Measurements from ENCODE around the gene SLX9.
"Not testable (repeated sequence)": the region's sequence is repeated elsewhere in the genome, so short reads cannot be mapped to it uniquely, and the experiment has no call there.

SLX9 gene

GRCh38 chr21:44916965-44917364 is 22.9 kb upstream of the SLX9 start:
- DNase-seq (ENCODE audit: low read depth in 2 of 2), result no peak

- DNase-seq (ENCODE audit: low read depth in 2 of 2), result no peak
Observed at GRCh38 chr21:44917446-44918106, 22.3 kb upstream of the SLX9 start.

DNA sequence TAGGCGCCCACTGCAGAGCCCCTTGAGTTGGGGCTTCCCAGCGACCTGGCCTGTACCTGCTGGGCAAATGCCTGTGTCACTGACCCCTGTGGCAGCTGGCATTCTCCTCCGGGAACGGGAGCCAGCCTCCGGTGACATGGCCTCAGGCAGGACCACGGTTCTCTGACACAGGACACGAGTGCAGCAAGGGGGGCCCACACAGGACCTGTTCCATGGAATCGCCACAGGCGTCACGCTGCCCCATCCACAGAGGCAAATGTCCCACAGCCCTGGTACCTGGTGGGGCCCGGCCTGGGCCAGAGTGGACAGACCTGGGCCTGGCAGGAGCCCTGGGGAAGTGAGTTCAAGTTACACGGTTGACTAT is 21.7 kb upstream of the SLX9 start:
- DNase-seq (ENCODE audit: low read depth in 2 of 2), result no peak

DNA sequence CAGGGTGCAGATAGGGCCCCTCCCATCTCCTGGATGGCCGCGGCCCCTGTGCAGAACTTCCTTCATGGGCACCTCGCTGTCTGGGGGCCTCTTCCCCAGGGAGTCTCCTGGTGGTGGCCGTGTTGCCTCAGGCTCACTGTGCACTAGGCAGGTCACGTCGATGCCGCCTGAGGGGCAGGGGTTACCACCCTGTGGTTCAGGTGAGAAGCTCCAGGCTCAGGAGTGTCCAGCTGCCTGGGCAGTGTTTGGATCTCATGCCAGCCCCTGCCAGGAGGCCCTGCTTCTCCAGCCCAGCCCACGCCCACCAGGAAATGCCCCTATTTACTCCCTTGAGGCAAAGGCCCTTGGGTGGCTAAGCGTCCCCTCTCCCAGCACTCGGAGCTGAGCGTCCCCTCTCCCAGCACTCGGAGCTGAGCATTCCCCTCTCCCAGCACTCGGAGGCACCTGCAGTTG is 21.2 kb upstream of the SLX9 start:
- no peak for DNase-seq (ENCODE audit: low read depth in 2 of 2)

GRCh38 chr21:44919111-44919912 is 20.5 kb upstream of the SLX9 start:
- no peak for DNase-seq (ENCODE audit: low read depth in 2 of 2)

GRCh38 chr21:44919913-44920693 is 19.7 kb upstream of the SLX9 start:
- DNase-seq (ENCODE audit: low read depth in 2 of 2), result no peak

- peak in 1 of 2 donors; percentile 64 for DNase-seq (ENCODE audit: low read depth in 2 of 2)
Observed at GRCh38 chr21:44920694-44921604, 18.9 kb upstream of the SLX9 start, which contains the start of gene ITGB2. ITGB2 (minus strand) TSS chr21:44920899; CDS start chr21:44910782, 10,117 bp downstream.

GRCh38 chr21:44921928-44922327 is 17.9 kb upstream of the SLX9 start:
- no peak for DNase-seq (ENCODE audit: low read depth in 2 of 2)

- DNase-seq (ENCODE audit: low read depth in 2 of 2), result no peak
Observed at GRCh38 chr21:44923480-44924084, 16.2 kb upstream of the SLX9 start.

GRCh38 chr21:44924606-44925377 is 15.0 kb upstream of the SLX9 start:
- no peak for DNase-seq (ENCODE audit: low read depth in 2 of 2)

- DNase-seq (ENCODE audit: low read depth in 2 of 2), result no peak
Observed at GRCh38 chr21:44925378-44925755, 14.5 kb upstream of the SLX9 start.

GRCh38 chr21:44926331-44927101 is 13.3 kb upstream of the SLX9 start:
- no peak for DNase-seq (ENCODE audit: low read depth in 2 of 2)

DNA sequence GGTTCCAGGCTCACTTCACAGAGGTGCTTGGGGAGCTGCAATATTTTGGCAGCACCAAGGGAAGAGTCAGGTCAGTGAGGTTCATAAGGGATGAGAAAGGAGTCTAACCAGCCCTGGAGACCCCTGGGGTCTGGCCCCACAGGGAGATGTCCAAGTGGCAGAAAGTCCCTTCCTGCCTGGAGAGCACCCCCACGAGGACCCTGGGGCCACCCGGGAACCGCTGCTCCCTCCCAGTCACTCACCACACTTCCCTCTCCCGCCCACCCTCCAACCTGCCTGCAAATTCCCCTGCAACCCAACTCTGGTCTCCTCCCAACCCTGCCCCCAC is 12.6 kb upstream of the SLX9 start:
- DNase-seq (ENCODE audit: low read depth in 2 of 2), result no peak

DNA sequence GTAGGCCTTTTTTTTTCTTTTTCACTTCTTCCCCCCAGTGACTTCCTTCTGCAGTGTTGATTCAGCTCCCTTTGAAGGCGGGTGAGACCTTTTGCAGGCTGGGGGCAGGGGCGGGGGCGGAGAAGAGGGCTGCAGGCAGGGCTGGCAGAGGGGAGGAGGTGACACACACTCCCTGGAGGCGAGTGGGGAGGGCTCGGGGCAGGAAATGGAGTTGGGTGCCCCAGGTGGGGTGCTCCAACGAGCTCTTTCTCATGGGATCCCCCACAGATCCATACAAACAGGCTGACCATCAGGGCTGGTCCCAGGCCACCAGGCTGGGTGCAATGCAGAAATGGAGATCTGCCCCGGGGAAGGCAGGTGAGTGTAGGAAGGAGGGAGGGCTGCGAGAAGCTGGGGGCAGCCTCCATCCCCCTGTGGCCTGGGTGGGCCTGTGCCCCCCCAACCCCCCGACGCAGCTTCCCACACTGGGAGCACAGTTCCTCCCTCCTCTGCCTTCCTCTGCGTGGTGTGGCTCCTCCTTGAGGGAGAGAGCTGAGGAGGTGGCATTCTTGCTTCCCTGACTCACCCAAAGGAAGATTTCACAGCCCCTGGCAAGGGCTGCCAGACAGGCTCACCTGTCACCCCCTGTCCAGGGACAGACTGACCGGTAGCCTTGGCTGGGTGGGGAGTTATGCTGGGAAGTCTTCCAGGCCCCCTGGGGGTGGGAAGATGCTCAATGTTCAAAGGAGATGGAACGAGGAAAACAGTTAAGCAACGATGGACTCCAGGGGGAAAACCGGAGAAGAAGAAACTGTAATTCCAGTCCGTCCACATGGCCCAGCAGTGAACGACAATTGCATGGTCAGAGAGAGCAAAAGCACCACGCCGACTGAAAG is 12.0 kb upstream of the SLX9 start:
- DNase-seq (ENCODE audit: low read depth in 2 of 2), result peak; percentile 86 to 90

DNA sequence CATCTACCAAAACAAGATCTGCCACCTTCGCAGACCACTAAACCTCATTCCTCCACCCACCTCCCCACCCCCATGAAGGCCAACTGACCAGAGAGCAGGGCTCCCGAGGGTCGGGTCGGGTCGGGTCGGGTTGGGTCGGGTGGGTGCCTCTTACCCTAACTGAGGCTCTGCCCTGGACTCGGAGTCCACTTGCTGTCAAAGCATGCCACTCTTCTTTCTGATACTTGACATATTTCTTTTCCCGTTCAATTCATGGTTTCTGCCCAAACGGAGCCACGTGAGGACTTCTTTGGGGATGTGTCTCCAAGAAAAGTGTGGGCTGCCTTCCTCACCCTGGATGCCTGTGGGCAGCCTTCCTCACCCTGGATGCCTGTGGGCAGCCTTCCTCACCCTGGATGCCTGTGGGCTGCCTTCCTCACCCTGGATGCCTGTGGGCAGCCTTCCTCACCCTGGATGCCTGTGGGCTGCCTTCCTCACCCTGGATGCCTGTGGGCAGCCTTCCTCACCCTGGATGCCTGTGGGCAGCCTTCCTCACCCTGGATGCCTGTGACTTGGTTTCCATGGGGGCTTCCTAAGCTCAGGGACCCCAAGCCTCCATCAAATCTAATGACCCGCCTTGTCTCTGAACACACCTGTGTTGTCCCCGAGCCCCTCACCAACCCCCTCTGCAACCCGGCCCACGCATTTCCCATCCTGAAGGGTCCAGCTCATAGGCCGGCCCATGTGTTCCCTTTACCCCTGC is 11.2 kb upstream of the SLX9 start:
- not testable (repeated sequence) for DNase-seq (ENCODE audit: low read depth in 2 of 2)

DNA sequence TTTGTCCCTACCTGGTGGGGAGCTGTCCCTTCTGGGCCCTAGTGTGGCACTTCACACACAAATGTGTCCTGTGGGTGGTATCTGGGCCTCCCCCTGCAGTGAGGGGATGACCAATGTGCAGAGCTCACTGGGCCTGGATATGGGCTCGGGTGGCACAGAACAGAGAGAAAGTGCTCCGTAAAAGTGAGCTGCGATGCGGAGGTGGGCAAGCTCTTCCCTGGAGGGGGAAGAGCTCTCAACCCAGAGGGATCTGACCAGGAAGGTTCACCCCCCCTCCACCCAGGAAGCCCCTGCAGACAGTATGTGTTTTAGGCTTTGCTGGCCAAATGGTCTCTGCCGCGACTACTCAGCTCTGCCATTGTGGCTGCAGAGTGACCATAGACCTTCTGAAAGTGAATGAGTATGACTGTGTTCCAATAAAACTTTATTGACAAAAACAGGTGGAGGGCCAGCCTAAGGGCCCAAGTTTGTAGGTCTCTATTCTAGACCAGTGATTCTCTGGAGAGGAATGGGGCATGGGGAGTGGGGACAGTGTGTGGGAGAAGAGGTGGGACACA is 10.5 kb upstream of the SLX9 start:
- DNase-seq (ENCODE audit: low read depth in 2 of 2), result no peak

- DNase-seq (ENCODE audit: low read depth in 2 of 2), result no peak
Observed at GRCh38 chr21:44929799-44930542, 9.9 kb upstream of the SLX9 start.
